ENCODE results near the gene CATSPERD.

The CATSPERD gene

DNA sequence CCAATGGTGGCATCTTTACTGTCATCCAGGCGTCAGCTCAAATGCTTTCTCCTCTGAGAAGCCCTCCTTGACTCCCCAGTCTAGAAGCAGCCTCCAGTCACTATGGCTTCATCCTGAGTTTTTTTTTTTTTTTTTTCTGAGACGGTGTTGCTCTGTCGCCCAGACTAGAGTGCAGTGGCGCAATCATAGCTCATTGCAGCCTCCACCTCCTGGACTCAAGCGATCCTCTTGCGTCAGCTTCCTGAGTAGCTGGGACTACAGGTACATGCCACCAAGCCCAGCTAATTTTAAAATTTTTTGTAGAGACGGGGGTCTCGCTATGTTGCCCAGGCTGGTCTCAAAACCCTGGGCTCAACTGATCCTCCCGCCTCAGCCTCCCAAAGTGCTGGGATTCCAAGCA, 88.6 kb downstream of the CATSPERD start:
- DNase-seq: no peak

DNA sequence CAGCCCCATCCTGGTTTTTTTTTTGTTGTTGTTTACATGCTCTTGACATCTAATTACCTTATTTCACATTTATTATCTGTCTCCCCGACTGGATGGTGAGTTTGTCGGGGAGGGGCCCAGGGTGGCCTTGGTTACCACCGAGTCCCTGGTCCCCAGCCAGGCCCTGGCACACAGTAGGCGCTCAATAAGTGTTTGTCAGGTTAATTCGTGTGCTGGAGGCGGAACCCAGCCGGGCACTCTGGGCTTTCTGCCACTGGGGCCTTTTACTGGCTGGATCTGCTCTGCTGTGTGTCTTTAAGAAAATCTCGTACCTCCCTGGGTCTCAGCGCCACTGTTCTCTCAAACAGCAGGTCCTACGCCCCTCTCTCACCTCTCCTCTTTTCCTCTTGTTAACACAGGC, 89.0 kb downstream of the CATSPERD start:
- DNase-seq: no peak

DNA sequence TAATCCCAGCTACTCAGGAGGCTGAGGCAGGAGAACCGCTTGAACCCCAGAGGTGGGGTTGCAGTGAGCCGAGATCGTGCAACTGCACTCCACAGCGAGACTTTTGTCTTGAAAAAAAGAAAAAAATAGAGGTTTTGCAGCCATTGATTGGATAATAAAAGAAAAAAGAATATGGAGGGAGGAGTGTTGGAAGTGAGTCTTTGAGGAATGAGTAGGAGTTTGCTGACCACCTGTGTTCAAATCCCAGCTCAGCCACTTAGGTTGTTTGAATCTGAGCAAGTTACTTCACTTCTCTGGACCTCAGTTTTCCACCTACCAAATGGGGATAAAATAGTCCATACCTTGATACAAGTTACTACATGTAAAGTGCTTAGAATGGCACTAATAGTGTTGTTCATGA, 90.7 kb downstream of the CATSPERD start:
- no peak for DNase-seq

DNA sequence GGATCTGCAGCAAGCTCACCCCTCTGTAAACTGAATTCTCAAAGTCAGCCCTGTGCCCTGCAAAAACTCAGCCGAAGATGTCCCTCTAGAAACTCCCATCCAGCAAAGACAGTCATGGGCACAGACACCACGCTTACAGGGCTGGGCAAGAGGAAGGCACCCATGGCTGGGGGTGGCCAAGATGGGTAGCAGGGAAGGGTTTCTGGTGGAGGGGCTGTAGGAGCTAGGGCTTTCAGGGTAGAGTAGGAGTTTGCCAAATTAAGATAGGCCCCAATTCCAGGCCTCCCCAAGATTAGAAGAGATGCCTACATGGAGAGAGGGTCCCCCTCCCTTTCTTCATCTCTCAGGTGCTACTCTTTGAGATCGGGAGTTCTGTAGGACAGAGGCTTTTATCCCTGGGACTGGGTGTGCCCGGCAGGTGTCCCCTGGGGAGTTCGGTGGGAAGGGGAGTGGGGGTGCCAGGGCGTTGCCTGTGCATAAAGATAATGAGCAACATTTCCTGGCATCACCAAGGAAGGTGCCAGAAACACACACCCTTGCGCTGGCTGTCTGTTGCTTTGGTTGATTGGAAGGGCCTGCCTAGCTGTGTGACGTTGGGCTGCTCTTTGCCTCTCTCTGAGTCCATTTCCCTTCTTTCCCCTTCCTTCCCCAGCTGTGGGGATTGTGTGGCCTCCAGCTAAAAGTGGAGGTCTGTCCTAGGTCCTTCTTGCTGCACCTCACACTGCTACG, 93.8 kb downstream of the CATSPERD start:
- no peak for DNase-seq

DNA sequence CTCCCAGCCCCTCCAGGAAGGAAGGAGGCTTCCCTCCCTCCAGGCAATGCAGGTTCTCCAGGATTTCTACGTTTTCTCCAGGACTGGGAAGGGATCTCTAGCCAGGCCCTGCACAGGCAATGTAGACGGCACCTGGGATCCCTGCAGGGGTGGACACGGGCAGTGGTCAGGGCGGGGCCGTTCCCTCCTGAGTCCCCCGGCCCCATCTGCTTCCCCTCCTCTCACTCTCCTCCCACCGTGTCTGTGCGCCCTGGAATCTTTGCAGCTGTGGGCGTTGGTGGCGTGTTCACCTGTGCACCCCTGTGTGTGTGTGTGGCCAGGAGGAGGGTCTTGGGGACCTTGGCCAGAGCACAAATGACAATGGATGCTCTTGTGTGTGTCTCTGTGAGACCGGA, 94.4 kb downstream of the CATSPERD start:
- DNase-seq: no peak

DNA sequence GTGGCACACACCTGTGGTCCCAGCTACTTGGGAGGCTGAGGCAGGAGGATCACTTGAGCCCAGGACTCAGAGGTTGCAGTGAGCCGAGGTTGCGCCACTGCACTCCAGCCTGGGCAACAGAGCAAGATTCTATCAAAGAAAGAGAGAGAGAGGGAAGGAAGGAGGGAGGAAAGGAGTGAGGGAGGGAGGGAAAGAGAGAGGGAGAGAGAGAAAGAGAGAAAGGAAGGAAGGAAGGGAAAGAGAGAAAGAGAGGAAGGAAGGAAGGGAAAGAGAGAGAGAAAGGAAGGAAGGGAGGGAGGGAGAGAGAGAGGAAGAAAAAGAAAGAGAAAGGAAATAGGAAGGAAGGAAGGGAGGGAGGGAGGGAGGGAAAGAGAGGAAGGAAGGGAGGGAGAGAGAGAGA, 96.8 kb downstream of the CATSPERD start:
- no peak for DNase-seq

DNA sequence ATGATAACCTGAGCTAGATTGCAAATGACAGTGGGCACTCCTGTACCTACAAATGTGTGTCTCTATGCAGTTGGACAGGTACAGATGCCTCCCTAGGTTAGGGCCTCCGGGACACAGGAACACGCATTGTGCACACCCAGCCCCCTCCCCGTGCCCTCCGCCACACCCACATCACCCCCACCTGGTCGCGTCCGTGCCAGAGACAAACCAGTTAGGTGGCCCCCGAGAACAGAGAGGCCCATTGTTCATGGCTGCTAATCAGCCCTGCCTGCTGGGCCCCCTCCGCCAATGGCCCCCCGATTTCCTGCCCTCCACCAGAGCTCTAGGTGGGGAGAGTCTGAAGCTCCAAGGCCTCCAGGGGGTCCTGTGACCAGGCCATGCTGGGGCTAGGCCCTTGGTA, 98.2 kb downstream of the CATSPERD start:
- DNase-seq: no peak

DNA sequence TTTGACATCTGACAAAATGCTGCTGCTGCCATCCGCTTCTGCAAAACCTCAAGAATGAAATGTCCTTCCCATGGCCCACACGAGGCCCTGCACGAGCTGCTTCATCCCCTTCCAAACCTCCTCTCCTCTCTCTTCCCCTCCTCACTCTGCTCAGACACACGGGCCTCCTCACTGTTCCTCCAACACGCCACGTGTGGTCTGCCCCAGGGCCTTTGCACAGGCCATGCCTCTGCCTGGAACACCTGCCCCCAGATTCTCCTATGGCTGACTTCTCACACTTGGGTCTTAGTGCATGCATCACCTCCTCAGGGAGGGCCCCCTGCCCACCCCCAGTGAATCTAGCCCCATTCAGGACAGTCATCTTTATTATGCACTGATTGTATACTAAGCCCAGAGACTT, 100.3 kb downstream of the CATSPERD start:
- no peak for DNase-seq

DNA sequence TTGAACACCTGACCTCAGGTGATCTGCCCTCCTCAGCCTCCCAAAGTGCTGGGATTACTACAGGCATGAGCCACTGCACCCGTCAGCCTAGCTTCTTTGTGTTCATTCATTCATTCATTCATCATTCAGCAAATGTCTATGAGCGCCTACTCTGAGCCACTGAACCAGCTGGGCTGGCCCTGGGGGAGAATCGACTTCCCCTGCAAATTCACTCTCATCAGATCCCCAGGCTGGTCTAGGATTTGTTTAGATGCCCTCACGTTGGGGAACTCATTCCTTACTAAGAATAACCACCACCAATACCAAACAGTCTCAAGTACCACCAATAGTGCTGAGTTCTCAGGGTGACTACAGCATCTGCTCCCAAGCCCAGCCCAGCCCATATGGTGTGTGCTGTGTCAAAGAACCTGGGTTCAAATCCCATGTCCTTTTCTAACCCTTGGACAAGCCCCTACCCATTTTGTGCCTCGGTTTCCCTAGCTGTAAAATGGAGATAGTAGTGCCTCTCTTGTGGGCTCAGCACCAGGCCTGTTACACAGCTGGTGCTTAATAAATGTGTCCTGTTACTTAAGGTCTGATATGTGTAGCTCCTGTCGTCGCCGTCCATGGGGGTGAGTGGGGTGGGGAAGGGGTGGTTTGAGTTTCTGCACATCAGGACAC, 101.2 kb downstream of the CATSPERD start:
- no peak for DNase-seq

DNA sequence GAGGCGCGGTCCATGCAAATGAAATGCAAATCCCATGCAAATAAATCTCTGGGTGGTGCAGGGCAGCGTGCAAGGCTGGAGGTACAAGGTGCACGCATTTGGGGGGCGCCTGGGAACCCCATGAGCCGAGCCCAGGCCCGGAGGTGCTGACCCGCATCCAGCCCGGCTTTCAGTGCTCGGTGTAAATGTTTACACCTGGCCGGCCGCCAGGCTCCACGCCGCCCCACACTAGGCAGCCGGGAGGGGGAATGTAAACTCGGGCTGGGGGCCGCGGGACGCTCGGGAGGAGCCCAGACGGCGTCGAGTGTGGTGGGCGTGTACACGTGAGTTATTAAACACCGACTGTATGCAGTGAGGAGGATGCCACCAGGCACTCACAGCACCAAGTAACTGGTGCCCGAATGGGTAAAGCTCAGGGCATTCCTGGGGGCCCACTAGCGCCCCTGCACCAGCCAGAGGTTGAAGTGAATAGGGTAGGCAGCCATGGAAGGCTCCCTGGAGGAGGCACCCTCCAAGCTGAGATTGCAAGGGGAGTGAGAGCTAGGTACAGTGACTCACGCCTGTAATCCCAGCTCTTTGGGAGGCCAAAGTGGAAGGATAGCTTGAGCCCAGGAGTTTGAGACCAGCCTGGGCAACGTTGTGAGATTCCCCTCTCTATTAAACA, 101.9 kb downstream of the CATSPERD start:
- DNase-seq: no peak

DNA sequence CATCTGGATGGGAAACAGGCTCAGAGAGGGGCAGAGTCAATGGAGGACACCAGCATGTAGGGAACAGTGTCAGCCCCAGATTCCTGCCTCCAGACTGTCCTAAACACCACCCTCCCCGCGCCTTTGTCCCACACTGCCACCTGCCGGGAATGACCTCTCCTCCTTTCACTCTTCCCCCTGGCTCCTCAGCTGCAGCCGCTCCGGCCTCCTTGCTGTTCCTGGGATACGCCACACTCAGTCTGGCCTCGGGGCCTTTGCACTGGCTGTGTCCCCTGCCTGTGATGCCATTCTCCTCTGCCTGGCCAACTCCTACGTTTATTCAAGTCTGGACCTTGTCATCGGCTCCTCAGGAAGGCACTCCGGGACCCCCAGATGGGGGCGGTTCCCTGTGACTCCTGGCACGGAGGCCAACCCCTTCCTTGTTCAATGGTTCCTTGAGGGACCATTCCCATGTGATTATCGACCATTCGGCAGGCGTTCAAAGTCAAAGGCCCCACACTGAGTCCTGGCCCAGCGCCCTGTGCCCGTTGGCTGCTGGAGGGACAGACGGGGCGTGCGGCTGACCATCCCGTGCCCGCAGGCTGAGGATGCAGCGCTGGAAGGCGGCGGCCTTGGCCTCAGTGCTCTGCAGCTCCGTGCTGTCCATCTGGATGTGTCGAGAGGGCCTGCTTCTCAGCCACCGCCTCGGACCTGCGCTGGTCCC, 103.3 kb downstream of the CATSPERD start:
- DNase-seq: peak in 1 of 2 experiments; percentile 37

DNA sequence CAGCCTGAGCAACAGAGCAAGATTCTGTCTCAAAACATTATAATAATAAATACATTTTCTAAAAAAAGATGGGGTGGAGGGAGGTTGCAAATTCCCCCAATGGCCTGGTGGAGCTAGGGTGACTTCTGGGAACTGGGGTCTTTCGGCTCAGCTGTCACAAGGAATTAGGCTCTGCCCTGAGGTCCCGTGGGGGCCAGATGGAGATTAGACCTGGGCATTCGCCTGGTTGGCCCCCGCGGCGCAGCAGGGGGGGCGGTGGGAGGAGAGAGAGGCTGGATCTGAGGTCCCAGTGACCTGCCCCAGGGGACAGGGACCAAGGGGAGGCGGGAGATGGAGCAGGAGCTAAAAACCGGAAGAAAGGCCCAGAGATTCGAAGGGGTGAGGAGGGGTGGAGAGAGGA, 104.3 kb downstream of the CATSPERD start:
- DNase-seq: no peak

DNA sequence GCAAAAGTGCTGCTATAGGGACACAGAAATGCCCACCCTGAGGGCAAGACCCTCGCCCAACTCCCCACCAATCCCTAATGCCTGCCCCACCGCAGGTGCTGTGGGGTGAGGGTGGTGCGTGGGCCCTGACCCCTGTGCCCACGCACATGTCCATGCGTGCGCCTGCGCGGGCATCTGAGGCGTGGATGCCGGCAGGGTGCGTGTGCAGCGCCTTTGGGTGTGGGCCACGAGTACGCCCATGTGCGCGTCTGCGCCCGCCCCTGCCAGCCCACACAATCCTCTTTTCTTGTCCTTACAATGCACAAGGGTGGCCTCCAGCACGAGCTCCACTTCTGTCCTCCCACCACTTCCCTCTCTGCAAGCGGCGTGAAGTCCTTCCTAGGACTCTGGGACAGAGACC, 104.7 kb downstream of the CATSPERD start:
- DNase-seq: no peak

DNA sequence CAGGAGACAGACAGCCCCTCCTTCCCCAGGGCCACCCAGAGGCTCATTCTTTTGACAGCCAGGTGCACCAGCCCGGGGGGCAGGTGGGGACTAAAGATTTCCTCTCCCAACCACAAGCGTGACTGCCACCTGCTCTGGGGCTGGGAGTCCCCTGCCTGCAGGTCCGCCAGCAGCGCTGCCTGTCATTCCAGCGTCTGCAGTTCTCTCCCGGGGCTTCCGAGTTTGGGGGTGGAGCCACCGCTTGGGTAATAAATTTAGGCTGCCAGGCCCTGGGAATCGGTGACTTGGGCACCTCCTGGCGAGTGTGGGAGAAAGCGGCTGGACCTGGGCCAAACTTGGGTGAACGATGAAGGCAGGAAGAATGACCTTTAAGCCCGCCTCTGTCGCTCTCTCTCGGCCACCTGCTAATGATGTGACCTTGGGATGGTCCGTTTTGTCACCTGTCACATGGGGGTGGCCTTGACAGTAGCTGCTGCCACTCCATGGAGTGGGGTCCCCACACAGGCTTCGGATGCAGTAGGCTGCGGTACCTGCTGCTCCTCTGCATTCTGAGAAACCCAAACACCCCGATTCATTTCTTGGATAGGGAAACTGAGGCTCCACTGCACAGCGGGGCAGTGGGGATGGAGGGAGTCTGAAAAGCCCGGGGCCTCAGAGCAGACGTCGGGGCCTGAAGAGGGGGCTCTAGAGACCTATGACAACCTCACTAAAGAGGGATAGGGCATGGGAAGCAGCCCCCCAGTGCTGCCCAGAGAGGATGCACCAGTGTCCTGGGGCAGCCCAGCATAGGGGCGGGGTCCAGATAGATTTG, 106.3 kb downstream of the CATSPERD start:
- peak; percentile 51 to 72 for DNase-seq

DNA sequence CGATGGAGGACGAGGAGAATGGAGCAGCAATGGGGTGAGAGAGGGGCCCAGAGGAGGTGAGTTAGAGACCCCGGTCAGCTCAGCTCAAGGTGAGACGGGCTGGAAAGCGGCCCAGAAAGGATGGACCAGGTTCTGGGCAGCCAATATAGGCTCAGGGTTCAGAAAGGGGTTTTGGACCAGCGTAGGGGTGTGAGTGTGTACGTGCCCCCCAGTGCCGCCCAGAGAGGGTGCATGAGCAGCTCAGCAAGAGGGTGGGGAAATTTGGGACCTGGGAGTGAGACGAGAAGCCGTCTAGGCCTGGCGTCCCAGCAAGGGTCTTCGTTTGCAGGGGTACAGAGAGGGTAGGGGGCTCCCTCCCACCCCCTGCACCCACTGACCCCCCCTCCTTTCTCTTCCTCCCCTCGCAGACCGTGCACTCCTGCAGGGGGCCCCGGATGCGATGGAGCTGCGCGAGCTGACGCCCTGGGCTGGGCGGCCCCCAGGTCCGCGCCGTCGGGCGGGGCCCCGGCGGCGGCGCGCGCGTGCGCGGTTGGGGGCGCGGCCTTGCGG, 107.0 kb downstream of the CATSPERD start:
- no peak for DNase-seq

DNA sequence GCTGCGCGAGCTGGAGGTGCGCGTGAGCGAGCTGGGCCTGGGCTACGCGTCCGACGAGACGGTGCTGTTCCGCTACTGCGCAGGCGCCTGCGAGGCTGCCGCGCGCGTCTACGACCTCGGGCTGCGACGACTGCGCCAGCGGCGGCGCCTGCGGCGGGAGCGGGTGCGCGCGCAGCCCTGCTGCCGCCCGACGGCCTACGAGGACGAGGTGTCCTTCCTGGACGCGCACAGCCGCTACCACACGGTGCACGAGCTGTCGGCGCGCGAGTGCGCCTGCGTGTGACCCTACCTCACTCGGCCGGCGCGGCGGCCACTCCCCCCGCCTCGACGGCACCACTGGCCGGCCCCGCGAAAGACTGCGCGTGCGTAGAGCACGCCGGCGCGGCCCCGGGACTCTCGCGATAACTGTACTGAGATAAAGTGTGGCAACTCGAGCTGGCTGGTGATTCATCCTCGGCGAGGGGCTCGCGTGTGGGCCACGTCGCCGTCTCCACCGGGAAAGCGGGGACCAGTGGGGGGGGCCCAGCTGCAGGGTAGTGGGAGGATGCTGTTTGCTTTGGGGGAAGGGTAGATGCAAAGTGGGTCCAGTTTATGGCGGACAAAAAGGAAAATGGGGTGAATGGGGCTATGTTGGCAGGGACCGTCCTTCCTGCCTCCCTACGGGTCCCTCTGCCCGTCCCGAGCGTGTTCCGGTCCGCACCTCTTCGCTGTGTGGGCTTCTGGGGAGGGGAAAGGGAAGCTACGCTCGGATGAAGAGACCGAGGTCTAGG, 107.6 kb downstream of the CATSPERD start:
- DNase-seq: peak; percentile 89 to 91

All from SW 1271 (cell line).